HS-27A (cell line): ENCODE results near the gene NPIPA5.
A peak's percentile ranks its signal among the peaks of the same experiment; 100 is the strongest.
"Not testable (repeated sequence)": the region's sequence is repeated elsewhere in the genome, so short reads cannot be mapped to it uniquely, and the experiment has no call there.

Experiments
- DNase-seq: peaks from one replicate; pipeline ENCODE4 v3.0.0-alpha.2; 2012; ENCODE audit warnings: low read depth, missing footprints

The NPIPA5 gene

DNA sequence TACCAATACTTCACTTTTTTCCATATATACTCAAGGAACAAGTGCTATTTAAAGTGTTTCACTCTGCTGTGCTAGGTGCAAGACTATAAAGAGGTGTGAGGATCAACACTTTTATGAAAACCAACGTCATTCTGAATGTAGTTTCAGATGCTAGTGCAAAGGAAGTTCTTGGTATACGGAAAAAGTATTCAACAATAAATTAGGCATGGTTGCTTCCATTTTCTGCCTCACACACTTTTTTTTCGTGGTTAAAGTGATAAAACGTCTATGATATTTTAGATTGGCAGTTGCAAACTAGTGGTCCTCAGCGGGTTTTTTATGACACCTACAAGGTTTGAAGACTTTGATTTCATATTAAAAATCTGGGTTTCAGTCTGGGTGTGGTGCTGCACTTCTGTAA is 11.8 kb upstream of the NPIPA5 start:
- DNase-seq, result not testable (repeated sequence)

DNA sequence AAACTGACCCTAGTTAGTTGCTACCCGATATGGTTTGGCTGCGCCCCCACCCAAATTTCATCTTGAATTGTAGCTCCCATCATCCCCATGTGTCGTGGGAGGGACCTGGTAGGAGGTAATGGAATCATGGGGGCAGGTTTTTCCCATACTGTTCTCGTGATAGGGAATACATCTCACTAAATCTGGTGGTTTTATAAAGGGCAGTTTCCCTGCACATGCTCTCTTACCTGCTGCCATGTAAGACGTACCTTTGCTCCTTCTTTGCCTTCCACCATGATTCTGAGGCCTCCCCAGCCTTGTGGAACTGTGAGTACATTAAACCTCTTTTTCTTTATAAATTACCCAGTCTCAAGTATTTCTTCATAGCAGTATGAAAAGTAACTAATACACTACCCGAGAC is 10.0 kb upstream of the NPIPA5 start:
- not testable (repeated sequence) for DNase-seq

DNA sequence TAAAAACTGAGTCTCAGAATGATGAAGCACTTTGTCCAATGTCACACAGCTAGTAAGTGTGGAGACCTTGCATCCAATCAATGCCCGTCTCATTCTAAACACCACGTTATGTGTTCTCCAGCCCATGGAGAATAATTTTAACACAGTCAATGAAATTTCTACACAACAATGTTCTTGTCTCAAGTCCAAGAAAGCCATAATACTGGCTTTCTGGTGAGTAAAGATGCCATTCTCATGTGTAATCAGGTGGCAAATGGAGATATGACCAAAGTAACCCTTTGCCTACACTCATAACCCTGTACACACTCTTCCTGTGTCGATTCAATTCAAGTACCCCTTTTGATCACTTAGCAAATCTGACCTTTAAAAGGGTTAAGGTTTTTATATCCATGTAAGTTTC is 4.7 kb upstream of the NPIPA5 start:
- DNase-seq, result peak; percentile 5

DNA sequence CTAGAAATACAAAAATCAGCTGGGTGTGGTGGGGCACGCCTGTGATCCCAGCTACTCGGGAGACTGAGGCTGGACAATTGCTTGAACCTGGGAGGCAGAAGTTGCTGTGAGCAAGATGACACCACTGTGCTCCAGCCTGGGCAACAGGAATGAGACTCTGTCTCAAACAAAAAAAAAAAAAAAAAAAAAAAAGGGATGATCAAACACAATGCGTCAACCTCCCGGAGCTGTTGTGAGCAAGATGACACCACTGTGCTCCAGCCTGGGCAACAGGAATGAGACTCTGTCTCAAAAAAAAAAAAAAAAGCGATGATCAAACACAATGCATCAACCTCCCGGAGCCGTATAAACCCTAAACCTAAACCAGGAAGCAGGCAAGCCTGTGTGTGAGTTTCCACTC is 20.6 kb downstream of the NPIPA5 start:
- not testable (repeated sequence) for DNase-seq

DNA sequence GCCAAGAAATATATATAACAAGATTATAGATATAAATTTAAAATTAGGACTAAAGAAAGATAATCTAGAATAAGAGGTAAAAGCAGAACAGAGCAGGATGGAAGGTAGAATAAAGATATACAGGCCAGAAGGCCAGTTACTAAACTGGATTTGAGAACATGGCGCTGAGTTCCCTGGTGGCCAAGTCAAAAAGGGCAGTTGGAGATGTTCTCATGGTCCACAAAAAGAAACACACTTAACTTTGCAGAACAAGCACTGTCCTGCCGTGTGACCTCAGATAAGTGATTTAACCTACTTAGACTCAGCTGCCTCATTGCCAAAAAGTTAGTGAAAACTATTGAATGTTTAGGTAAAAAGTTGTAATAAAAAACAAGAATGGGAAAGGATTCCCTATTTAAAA is 23.2 kb downstream of the NPIPA5 start:
- DNase-seq, result not testable (repeated sequence)

DNA sequence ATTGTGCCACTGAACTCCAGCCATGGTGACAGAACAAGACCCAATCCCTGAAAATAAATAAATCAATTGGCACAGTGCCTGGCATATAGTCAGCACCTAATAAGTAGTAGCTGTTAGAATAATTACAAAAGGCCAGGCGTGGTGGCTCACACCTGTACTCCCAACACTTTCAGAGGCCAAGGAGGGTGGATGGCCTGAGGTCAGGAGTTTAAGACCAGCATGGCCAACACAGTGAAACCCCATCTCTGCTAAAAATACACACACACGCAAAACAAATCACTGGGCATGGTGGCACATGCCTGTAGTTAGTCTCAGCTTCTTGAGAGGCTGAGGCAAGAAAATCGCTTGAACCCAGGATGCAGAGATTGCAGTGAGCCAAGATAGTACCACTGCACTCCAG is 25.2 kb downstream of the NPIPA5 start:
- DNase-seq, result not testable (repeated sequence)

DNA sequence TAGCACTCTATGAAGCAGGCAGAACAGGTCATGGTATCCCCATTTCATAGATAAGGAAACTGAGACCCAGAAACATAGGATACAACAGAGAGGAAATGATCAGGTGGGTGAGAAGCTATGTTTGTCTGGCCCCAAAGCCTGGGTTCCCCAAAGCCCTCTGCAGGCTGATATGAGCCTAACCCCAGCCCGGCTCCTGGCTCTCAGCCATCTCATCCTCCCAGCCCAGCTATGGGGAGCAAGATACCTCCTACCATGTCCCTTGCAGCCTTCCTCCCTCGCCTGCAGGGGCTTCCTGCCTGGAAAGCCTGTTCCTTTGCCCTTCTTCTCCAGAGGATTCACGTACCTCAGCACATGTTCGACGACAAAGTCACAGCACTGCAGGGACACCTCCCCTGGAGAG is 26.3 kb downstream of the NPIPA5 start:
- not testable (repeated sequence) for DNase-seq

DNA sequence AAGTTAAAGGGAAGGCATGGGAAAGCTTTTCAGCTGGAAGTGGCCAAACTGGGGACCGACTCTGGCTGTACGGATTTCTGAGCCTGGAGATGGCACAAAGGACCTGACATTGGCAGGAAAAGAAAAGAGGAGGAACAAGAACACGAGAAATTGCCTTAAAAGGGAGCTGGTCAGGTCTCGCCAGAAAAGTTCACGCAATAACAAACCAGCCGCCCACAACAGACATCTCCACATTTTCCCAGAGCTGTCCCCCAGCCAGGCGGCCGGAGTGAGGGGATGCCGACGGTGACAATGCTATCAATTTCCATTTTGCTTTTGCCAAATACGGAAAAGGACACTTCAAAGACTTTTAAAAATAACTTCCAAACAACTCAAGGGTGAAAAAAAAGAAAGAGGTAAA is 26.8 kb downstream of the NPIPA5 start:
- not testable (repeated sequence) for DNase-seq

DNA sequence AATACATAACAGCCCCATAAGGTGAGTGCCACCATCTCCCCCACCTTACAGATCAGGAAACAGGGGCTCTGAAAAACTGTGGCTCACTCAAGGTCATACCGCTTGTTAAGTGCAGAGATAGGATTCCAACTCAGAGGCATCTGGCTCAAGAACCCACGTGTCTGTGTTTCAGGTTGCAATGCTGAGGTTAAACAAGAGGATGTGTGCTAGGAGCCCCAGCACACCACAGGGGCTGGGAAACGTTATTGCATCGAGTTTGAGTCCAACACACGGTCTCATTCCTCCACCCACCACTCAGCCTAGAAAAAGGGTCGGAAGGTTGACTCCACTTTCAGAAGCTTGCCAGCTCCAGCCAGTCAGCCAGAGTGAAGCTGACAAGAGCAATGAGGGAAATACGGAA is 29.4 kb downstream of the NPIPA5 start:
- DNase-seq, result not testable (repeated sequence)

DNA sequence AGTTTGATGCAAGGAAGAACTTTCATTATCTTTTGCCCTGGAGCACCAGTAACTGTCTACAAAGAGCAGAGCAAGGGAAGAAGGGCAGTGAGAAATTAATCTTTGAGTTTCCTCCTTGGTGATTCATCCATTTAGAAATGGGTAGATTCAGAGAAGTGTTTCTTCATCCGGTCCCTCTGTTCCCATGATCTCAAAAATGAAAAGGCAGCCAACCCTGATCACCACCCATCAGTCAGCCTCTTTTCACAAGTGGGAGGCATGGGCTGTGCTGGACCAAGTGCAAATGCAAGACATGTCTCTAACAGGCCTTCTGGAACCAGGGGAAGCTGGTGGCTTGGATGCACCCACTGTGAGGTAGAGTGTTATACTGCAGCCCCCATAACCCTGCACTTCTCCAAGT is 35.8 kb downstream of the NPIPA5 start:
- DNase-seq, result not testable (repeated sequence)

DNA sequence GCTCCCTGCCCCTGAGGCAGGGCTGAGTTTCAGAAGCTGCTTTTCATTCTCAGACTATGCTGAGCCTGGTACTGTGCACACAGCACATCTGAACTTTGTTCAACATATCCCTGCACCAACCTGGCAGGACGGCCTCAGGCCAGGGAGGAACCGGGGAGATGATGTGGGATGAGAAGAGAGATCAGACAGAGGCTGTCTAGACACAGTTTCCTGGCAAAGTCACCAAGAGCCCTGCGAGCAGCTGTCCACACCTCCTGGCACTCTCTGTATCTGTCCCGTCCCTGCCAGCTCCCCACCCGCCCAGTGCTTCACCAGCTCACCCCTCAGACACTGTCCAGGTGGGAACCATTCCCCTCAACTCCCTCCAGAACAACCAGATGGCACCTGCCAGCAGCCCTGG is 39.1 kb downstream of the NPIPA5 start:
- not testable (repeated sequence) for DNase-seq

DNA sequence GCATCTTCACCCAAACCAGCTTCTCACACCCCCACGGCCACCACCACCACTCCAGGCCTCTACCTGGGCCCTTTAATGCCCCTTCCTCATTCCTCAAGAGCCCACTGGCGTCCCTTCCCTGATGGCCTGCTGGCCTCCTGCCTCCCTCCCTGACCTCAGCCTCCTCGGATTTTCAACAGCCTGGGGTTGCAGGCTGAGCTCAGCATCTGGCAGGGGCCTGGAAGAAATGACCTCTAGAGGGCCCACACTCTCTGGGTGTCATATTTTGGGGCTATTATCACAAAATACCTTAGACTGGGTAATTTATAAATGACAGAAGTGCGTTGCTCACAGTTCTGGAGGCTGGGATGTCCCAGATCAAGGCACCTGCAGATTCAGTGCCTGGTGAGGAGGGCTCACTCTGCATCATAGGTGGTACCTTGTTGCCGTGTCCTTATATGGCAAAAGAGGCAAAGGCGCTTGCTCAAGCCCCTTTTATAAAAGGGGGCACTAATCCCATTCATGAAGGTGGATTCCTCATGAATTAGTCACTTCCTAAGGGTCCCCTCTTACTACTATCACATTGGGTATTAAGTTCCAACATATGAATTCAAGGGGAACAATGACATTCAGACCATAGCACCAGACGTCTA is 40.0 kb downstream of the NPIPA5 start:
- DNase-seq, result not testable (repeated sequence)

DNA sequence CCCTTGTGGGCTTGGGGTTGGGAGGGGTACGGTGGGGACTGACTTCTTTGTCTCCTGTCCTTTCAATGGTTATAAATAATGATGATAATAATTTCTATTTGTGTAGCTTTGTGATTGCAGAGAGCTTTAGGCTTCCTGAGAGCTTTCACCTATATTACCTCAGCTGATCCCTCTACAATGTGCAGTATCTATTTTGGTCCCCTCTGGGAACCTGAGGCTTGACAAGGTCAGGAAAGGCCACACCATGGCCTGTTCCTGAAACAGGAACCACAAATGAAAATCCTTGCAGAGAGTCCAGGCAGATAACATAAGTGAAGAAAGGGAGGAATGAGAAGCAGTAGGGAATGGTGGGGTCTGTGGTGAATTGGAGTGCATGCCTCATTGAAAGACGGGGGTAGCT is 42.5 kb downstream of the NPIPA5 start:
- not testable (repeated sequence) for DNase-seq

DNA sequence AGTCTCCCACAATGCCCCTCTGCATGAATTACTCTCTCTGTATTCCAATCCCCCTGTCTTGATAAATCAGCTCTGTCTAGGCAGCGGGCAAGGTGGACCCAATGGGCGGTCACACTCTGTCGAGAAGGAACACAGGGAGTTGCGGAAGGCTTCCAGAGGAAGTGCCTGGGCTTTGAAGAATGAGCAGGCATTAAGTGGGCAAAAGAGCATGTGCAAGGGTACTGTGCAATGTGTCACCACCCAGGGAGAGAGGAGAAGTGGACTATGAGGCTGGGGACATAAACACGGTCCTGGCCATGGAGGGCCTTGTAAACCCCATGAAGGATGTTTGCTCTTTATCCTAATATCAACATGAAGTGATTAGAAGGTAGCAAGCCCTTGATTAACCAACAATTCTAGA is 44.1 kb downstream of the NPIPA5 start:
- DNase-seq, result not testable (repeated sequence)

DNA sequence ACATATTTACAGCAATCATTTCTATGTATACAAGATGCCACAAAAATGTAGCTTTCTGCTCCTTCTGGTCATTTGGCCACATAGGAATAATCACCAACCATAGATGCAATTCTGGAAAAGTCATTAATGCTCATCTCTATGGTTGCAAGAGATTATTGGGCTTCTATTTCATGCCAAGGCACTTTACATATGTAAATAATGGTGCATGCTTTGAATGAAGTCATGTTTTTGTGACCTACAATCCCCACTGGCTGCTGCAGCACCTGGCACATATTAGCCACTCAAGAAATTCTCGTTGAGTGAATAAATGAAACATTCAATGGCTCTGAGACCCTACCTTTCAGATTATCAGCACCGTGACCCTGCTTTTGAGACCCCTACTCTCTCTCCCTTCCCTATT is 47.1 kb downstream of the NPIPA5 start:
- DNase-seq, result not testable (repeated sequence)

DNA sequence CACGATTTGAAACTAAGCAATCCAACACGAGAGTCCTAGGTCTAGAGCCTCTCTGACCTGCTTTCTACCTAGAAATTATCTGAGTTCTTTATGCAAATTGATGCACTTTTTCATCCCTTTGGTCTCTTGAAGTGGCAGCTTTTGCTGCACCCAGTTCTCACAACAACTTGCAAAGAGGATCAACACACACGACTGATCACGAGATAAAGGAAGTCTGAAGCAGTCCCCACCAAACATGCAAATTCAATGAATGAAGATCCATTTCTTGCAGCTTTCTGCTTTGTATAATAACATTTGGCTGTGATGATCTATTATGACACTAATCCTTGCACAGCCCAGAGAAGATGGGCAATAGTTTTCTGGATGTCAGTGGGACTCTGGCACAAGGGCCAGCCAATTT is 53.1 kb downstream of the NPIPA5 start:
- not testable (repeated sequence) for DNase-seq

DNA sequence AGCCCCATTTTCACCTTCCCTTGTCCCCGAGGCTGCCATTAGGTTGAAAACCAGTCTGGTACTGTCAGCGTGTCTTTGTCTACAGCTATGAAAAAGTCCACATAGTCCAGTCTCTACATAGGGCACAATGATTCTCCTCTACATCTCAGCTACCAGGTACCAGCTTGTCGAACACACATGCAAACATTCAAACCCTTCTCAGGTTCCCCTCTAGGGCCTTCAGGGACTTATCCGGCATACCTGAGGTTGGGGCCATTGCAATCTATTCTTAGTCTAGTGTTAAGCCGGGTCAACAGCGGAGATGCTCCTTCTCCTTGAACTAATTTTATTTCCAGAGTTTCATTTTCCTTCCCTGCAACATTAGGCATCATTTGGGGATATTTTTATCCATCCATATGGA is 54.7 kb downstream of the NPIPA5 start:
- DNase-seq, result not testable (repeated sequence)

DNA sequence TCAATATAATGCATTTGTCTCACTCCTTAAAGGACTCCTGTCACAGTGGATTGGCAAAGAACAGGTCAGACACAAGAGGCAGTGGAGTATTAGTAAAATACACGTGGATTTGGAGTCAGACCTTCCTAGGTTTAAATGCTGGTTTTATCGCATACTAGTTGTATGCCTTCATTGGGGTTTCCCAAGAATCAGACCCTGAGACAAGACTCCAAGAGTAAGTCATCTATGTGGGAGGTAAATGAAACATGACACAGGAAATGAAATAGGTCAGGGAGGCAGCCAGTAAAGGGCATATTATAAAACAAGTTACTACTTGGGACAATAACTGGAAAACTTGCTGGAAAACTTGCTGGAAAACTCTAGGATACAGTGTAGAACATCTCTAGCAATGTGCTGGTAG is 56.9 kb downstream of the NPIPA5 start:
- DNase-seq, result not testable (repeated sequence)

DNA sequence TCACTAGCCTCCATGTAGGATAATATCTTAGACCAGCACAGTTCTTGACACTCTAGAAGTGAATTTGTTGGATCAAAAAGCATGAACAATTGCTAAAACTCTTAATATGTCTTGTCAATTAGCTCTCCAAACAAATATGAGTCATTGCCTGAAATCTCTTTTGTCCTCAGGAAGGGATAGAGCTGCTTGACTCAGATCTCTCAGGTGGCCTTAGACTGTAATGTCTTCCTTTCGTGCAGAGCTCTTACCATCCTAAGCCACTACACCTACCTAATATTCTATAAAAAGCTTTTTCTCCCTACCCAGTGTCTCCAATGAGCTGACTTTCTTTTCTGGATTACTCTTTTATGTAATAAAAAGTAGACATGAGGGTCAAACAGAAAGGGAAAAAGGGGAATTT is 63.5 kb downstream of the NPIPA5 start:
- DNase-seq, result not testable (repeated sequence)
